ENCODE results near the gene PCDHGA8.
"Not testable (repeated sequence)": the region's sequence is repeated elsewhere in the genome, so short reads cannot be mapped to it uniquely, and the experiment has no call there.

GRCh38 chr5:141375444-141376155 lies 16.8 kb upstream of the PCDHGA8 start:
- not testable (repeated sequence) for TF ChIP-seq CTCF (IDR thresholded peaks at IDR 0.05); POLR2AphosphoS5 (IDR thresholded peaks at IDR 0.05; ENCODE audit: low read depth, low read length); REST (IDR thresholded peaks at IDR 0.05; ENCODE audit: insufficient read depth in 1 of 2, low read depth in 2 of 2, low read length in 1 of 2); SIN3A (IDR thresholded peaks at IDR 0.05; ENCODE audit: borderline replicate concordance, insufficient read depth, low read depth, low read length)

Data from Panc1 (cell line).